Lung (tissue), 12 donors: ENCODE measurements around the gene C6orf15. TPM values are rescaled to one million over a fixed set of nuclear protein-coding genes. Genes with fewer than 3 reads are reported as not detected.

Experiments
- ATAC-seq: fragments of 200-7000 bp; cut with Tn5 transposase; one replicate; pipeline ENCODE4 v1.9.1; 2020; ENCODE audit warnings: moderate number of reproducible peaks; ENCODE audit not compliant: insufficient read depth, low FRiP score
- DNase-seq, 3 donors: peaks; one replicate each; pipeline ENCODE4 v3.0.0-alpha.2; 2013 to 2017
- H3K27ac ChIP-seq, 2 donors: one replicate each; pipeline ENCODE4 v1.5.1; 2013; ENCODE audit warnings: mild to moderate bottlenecking in 2 of 2, moderate library complexity in 2 of 2, control low read depth in 1 of 2, inconsistent platforms in 1 of 2, low read depth in 1 of 2, low read length in 1 of 2
- H3K27me3 ChIP-seq, 3 donors: one replicate each; pipeline ENCODE4 v1.5.1; 2013; ENCODE audit warnings: low read length in 2 of 3; ENCODE audit not compliant: control insufficient read depth in 3 of 3, insufficient read depth in 3 of 3
- H3K36me3 ChIP-seq, 4 donors: one replicate each; pipeline ENCODE4 v1.5.1; 2013; ENCODE audit warnings: low read length in 4 of 4, mild to moderate bottlenecking in 1 of 4, moderate library complexity in 1 of 4; ENCODE audit not compliant: control insufficient read depth in 4 of 4, insufficient read depth in 4 of 4
- H3K4me1 ChIP-seq, 5 donors: one replicate each; pipeline ENCODE4 v1.5.1; 2013; ENCODE audit warnings: low read length in 5 of 5, mild to moderate bottlenecking in 2 of 5, moderate library complexity in 1 of 5; ENCODE audit not compliant: control insufficient read depth in 5 of 5, insufficient read depth in 5 of 5
- H3K4me3 ChIP-seq: one replicate; pipeline ENCODE4 v1.5.1; 2013; ENCODE audit warnings: mild to moderate bottlenecking, control low read depth, moderate library complexity
- H3K9ac ChIP-seq, 2 donors: one replicate each; pipeline ENCODE4 v1.5.1; 2013; ENCODE audit warnings: low read length in 2 of 2, control low read depth in 1 of 2; ENCODE audit not compliant: insufficient read depth in 1 of 2
- H3K9me3 ChIP-seq, 4 donors: one replicate each; pipeline ENCODE4 v1.5.1; 2013; ENCODE audit warnings: low read length in 3 of 4, mild to moderate bottlenecking in 1 of 4, moderate library complexity in 1 of 4; ENCODE audit not compliant: control insufficient read depth in 4 of 4, insufficient read depth in 3 of 4
- CTCF ChIP-seq: IDR thresholded peaks from 2 replicates; pipeline ENCODE4 v1.5.1; 2012; ENCODE audit warnings: mild to moderate bottlenecking; ENCODE audit errors: control extremely low read depth, extremely low read depth
- WGBS, 2 donors: extraction: QIAGEN DNeasy Blood & Tissue Kit; methylation state at CpG; one replicate each; pipeline ENCODE4 v1.1.7; 2013; 5-methylcytosine and 5-hydroxymethylcytosine counted together
- polyA plus RNA-seq, 2 donors: library from polyadenylated mRNA; stranded (reverse); fragments of 200-250 nt; gene quantifications; one replicate each; pipeline ENCODE4 v1.2.1, GENCODE V29; 2013
- total RNA-seq, 2 donors: library from RNA; depleted of rRNA in 1 of 2; stranded (reverse); fragments of >200 nt in 1 of 2; gene quantifications; one replicate each; pipeline ENCODE4 v1.2.1, GENCODE V29; 2014 to 2021
- donor health status: control.
- donor health status: control.
- donor health status: Bipolar disorder and iron deficiency.
- donor health status: healthy.
- donor health status: DM: yes; HTN: yes; CAD: no.

C6orf15 gene
- total and polyA plus RNA-seq, 4 donors, result not detected

GRCh38 chr6:31142361-31142761, 30.0 kb upstream of the C6orf15 start:
- no peak overlapping the region for H3K9ac ChIP-seq
- peaks cover 0 to 14% (median 2%) of the 10 kb centered on the region in 4 donors for H3K36me3 ChIP-seq
- DNase-seq (peak in 1 of 3 donors; percentile 9), ATAC-seq (no peak)
- H3K4me3 ChIP-seq, result no peak overlapping the region
- H3K4me1 ChIP-seq, result peaks cover 0 to 10% (median 0%) of the 10 kb centered on the region in 5 donors
- no peaks in the 10 kb centered on the region for H3K27me3 ChIP-seq
- no peak for TF ChIP-seq CTCF
- no peaks in the 10 kb centered on the region for H3K9me3 ChIP-seq
- 42 to 66% methylated on average over 2 of the region's 2 CpGs for WGBS, 2 donors
- H3K27ac ChIP-seq, result peak overlapping the region in 1 of 2 donors; percentile 4

- TF ChIP-seq CTCF, result no peak
- Histone ChIP-seq H3K9me3 (no peaks in the 10 kb centered on the region), H3K27me3 (no peaks in the 10 kb centered on the region), H3K9ac (no peak overlapping the region), H3K27ac (no peak overlapping the region), H3K4me1 (peaks cover 0 to 10% (median 0%) of the 10 kb centered on the region in 5 donors), H3K4me3 (no peak overlapping the region), H3K36me3 (peaks cover 0 to 14% (median 2%) of the 10 kb centered on the region in 4 donors)
- 85 to 86% methylated on average over 15 of the region's 15 CpGs for WGBS, 2 donors
- ATAC-seq (no peak), DNase-seq (no peak)
Measured at GRCh38 chr6:31140643-31141042, 28.3 kb upstream of the C6orf15 start.

- H3K27me3 ChIP-seq, result no peaks in the 10 kb centered on the region
- peak in 2 of 3 donors; percentile 20 to 28 for DNase-seq
- no peak overlapping the region for H3K9ac ChIP-seq
- H3K36me3 ChIP-seq, result peaks cover 0 to 8% (median 2%) of the 10 kb centered on the region in 4 donors
- no peak overlapping the region for H3K27ac ChIP-seq
- WGBS, 2 donors, result 31 to 50% methylated on average over 4 of the region's 4 CpGs
- no peak overlapping the region for H3K4me3 ChIP-seq
- peaks cover 0 to 10% (median 0%) of the 10 kb centered on the region in 5 donors for H3K4me1 ChIP-seq
- TF ChIP-seq CTCF, result no peak
- ATAC-seq, result no peak
- H3K9me3 ChIP-seq, result no peaks in the 10 kb centered on the region
Measured at GRCh38 chr6:31139599-31139998, 27.2 kb upstream of the C6orf15 start.

- Histone ChIP-seq H3K4me3 (no peak within 1 kb of the TSS), H3K9me3 (no peaks in the 10 kb centered on the region), H3K9ac (no peak within 1 kb of the TSS), H3K27me3 (no peaks in the 10 kb centered on the region), H3K36me3 (peaks cover 0 to 2% (median 0%) of the 10 kb centered on the region in 4 donors), H3K27ac (no peak within 1 kb of the TSS), H3K4me1 (peaks cover 0 to 10% (median 0%) of the 10 kb centered on the region in 5 donors)
- no peak for TF ChIP-seq CTCF
- ATAC-seq, result no peak
- 84 to 85% methylated on average over 4 of the region's 4 CpGs for WGBS, 2 donors
- DNase-seq, result no peak
Measured at GRCh38 chr6:31138982-31139381, 26.6 kb upstream of the C6orf15 start, which contains the start of gene PSORS1C2. Gene PSORS1C2, minus strand, starts transcription at chr6:31139066. Its CDS starts 40 bp downstream, at chr6:31139026.
